SK-N-SH (cell line): ENCODE data around the gene NFIX. TPM values are rescaled to one million over a fixed set of nuclear protein-coding genes. Genes with fewer than 3 reads are reported as not detected.

ENCODE experiments used
- CTCF ChIA-PET: fragments of 300-600, 350-600 bp; formaldehyde crosslinking; extraction: SDS; loops from one replicate; lab custom pipeline; 2021; lab: Yijun Ruan, JAX
- POLR2A ChIA-PET: fragments of 350-600 bp; sonication (Branson Sonifier 250); formaldehyde crosslinking; extraction: SDS; loops from one replicate; lab custom pipeline; 2020; ENCODE audit warnings: antibody characterized with exemption, inconsistent platforms; lab: Yijun Ruan, JAX
- DNase-seq: peaks from one replicate; pipeline ENCODE4 v3.0.0; 2012
- H2AFZ ChIP-seq: fragments of 200-600 bp; sonication (generic); 2 replicates; pipeline ENCODE4 v1.8.1; 2016; ENCODE audit warnings: antibody characterized with exemption, mild to moderate bottlenecking, low read depth
- H3F3A ChIP-seq: fragments of 200-600 bp; sonication (generic); replicated peaks from 2 replicates; pipeline ENCODE3; 2016; ENCODE audit warnings: antibody characterized with exemption, mild to moderate bottlenecking; ENCODE audit not compliant: insufficient read depth
- H3K27ac ChIP-seq, 2 experiments: fragments of 200-500 bp in 1 of 2; fragments of 200-600 bp in 1 of 2; sonication (Bioruptor generic) in 1 of 2; sonication (generic), shearing (Covaris generic) in 1 of 2; 2 replicates each; pipeline versions ENCODE4 v1.5.1 to v1.6.1; 2014 to 2016; ENCODE audit warnings: low read depth in 2 of 2, inconsistent platforms in 1 of 2, low read length in 1 of 2, mild to moderate bottlenecking in 1 of 2, mixed read lengths in 1 of 2
- H3K27me3 ChIP-seq: fragments of 200-600 bp; sonication (generic), shearing (Covaris generic); 2 replicates; pipeline ENCODE4 v1.6.1; 2016; ENCODE audit warnings: mixed run types; ENCODE audit not compliant: insufficient read depth
- H3K36me3 ChIP-seq, 2 experiments: fragments of 200-500 bp in 1 of 2; fragments of 200-600 bp in 1 of 2; sonication (Bioruptor generic) in 1 of 2; sonication (generic) in 1 of 2; replicated peaks in 1 of 2; 2 replicates each; pipeline versions ENCODE3 to v1.5.1; 2014 to 2016; ENCODE audit warnings: low read length in 1 of 2, mild to moderate bottlenecking in 1 of 2; ENCODE audit not compliant: insufficient read depth in 2 of 2, control insufficient read depth in 1 of 2
- H3K4me1 ChIP-seq, 2 experiments: fragments of 200-500 bp in 1 of 2; fragments of 200-600 bp in 1 of 2; sonication (Bioruptor generic) in 1 of 2; sonication (generic), shearing (Covaris generic) in 1 of 2; 2 replicates each; pipeline versions ENCODE4 v1.5.1 to v1.6.1; 2014 to 2016; ENCODE audit warnings: low read depth in 1 of 2, low read length in 1 of 2, mixed run types in 1 of 2; ENCODE audit not compliant: insufficient read depth in 2 of 2, control insufficient read depth in 1 of 2
- H3K4me2 ChIP-seq: fragments of 200-600 bp; sonication (generic), shearing (Covaris generic); 2 replicates; pipeline ENCODE4 v1.6.1; 2017; ENCODE audit warnings: mixed run types
- H3K4me3 ChIP-seq, 2 experiments: fragments of 200-500 bp in 1 of 2; fragments of 200-600 bp in 1 of 2; sonication (Bioruptor generic) in 1 of 2; sonication (generic), shearing (Covaris generic) in 1 of 2; 2 replicates each; pipeline versions ENCODE4 v1.5.1 to v1.8.1; 2014 to 2016; ENCODE audit warnings: low read depth in 2 of 2, inconsistent platforms in 1 of 2, low read length in 1 of 2, mild to moderate bottlenecking in 1 of 2, mixed read lengths in 1 of 2, moderate library complexity in 1 of 2
- H3K79me2 ChIP-seq: fragments of 200-600 bp; sonication (generic); 2 replicates; pipeline ENCODE4 v1.8.1; 2017; ENCODE audit warnings: mild to moderate bottlenecking; ENCODE audit not compliant: insufficient read depth
- H3K9ac ChIP-seq: fragments of 200-600 bp; sonication (generic); 2 replicates; pipeline ENCODE4 v1.6.1; 2017; ENCODE audit warnings: mixed run types
- H3K9me2 ChIP-seq: fragments of 200-600 bp; sonication (generic); 2 replicates; pipeline ENCODE4 v1.6.1; 2017; ENCODE audit warnings: mixed run types
- H3K9me3 ChIP-seq: fragments of 200-600 bp; sonication (generic); 2 replicates; pipeline ENCODE4 v1.6.1; 2017; ENCODE audit warnings: mixed run types, mild to moderate bottlenecking, moderate library complexity
- H4K20me1 ChIP-seq: fragments of 200-600 bp; sonication (generic); 2 replicates; pipeline ENCODE4 v1.6.1; 2017; ENCODE audit warnings: mild to moderate bottlenecking, mixed run types; ENCODE audit not compliant: insufficient read depth
- CHD2 ChIP-seq: fragments of 150-350 bp; IDR thresholded peaks from 2 replicates; pipeline ENCODE4 v1.6.1; 2018; ENCODE audit warnings: low read length; ENCODE audit not compliant: partially characterized antibody
- ELF1 ChIP-seq: IDR thresholded peaks from 2 replicates; pipeline ENCODE4 v1.4.0; 2012
- EP300 ChIP-seq, 2 experiments: IDR thresholded peaks; 2 replicates each; pipeline versions ENCODE4 v1.4.0 to v1.6.1; 2012; ENCODE audit warnings: borderline replicate concordance in 1 of 2, low read depth in 1 of 2, low read length in 1 of 2
- EZH2phosphoT487 ChIP-seq: fragments of 200-600 bp; sonication (generic); IDR thresholded peaks from 2 replicates; pipeline ENCODE4 v1.6.1; 2017; ENCODE audit warnings: low read depth, mixed run types, mild to moderate bottlenecking, antibody characterized with exemption, moderate library complexity, borderline replicate concordance
- FOSL2 ChIP-seq: IDR thresholded peaks from 2 replicates; pipeline ENCODE4 v1.4.0; 2012; ENCODE audit warnings: low read depth, mild to moderate bottlenecking, moderate library complexity, borderline replicate concordance
- FOXM1 ChIP-seq: IDR thresholded peaks from 2 replicates; pipeline ENCODE4 v1.4.0; 2012; ENCODE audit warnings: low read depth, mild to moderate bottlenecking
- GABPA ChIP-seq: IDR thresholded peaks from 2 replicates; pipeline ENCODE4 v1.4.0; 2012; ENCODE audit warnings: low read depth, mild to moderate bottlenecking
- JUND ChIP-seq: IDR thresholded peaks from 2 replicates; pipeline ENCODE4 v1.4.0; 2012
- MAX ChIP-seq: IDR thresholded peaks from 2 replicates; pipeline ENCODE4 v1.4.0; 2012; ENCODE audit warnings: low read depth
- MEF2A ChIP-seq: IDR thresholded peaks from 2 replicates; pipeline ENCODE4 v1.4.0; 2012; ENCODE audit warnings: low read depth, borderline replicate concordance
- NRF1 ChIP-seq: IDR thresholded peaks from 2 replicates; pipeline ENCODE4 v1.6.1; 2012; ENCODE audit warnings: low read depth, mild to moderate bottlenecking, low read length
- POLR2AphosphoS5 ChIP-seq: IDR thresholded peaks from 2 replicates; pipeline ENCODE4 v1.6.1; 2012; ENCODE audit warnings: low read depth, low read length
- RAD21 ChIP-seq: IDR thresholded peaks from 2 replicates; pipeline ENCODE4 v1.6.1; 2012; ENCODE audit warnings: mild to moderate bottlenecking, low read length
- RCOR1 ChIP-seq: fragments of 150-350 bp; IDR thresholded peaks from 2 replicates; pipeline ENCODE4 v1.6.1; 2017; ENCODE audit warnings: antibody characterized with exemption, low read length
- RFX5 ChIP-seq: IDR thresholded peaks from 2 replicates; pipeline ENCODE4 v1.6.1; 2012; ENCODE audit warnings: mild to moderate bottlenecking, improper control_type of control experiment, low read length
- RXRA ChIP-seq: IDR thresholded peaks from 2 replicates; pipeline ENCODE4 v1.4.0; 2012; ENCODE audit warnings: low read depth, mild to moderate bottlenecking, borderline replicate concordance
- SIN3A ChIP-seq: IDR thresholded peaks from 2 replicates; pipeline ENCODE4 v1.6.1; 2012; ENCODE audit warnings: low read depth, mild to moderate bottlenecking, low read length, moderate library complexity, borderline replicate concordance
- TAF1 ChIP-seq: IDR thresholded peaks from 2 replicates; pipeline ENCODE4 v1.6.1; 2012; ENCODE audit warnings: low read depth, mild to moderate bottlenecking, low read length, moderate library complexity, borderline replicate concordance
- TEAD4 ChIP-seq: IDR thresholded peaks from 2 replicates; pipeline ENCODE4 v1.4.0; 2012; ENCODE audit warnings: mild to moderate bottlenecking, borderline replicate concordance; ENCODE audit not compliant: insufficient read depth
- YY1 ChIP-seq: IDR thresholded peaks from 2 replicates; pipeline ENCODE4 v1.4.0; 2012; ENCODE audit warnings: low read depth, mild to moderate bottlenecking
- WGBS: methylation state at CpG from one replicate; pipeline ENCODE4 v1.1.6; 2017; ENCODE audit warnings: low lambda C conversion rate; 5-methylcytosine and 5-hydroxymethylcytosine counted together
- polyA plus RNA-seq, 3 experiments: library from polyadenylated mRNA; depleted of rRNA; stranded (reverse); fragments of >200 nt; gene quantifications; 2 replicates each; pipeline ENCODE4 v1.2.3, GENCODE V29; 2012
- TF ChIP-seq, protein P1 (sequence below): fragments of 150-350 bp; IDR thresholded peaks from 2 replicates; pipeline ENCODE4 v1.6.1; 2017; ENCODE audit warnings: antibody characterized with exemption, low read length, low read depth, borderline replicate concordance
- TF ChIP-seq, protein P2 (sequence below): IDR thresholded peaks from 2 replicates; pipeline ENCODE4 v1.6.1; 2012; ENCODE audit warnings: mild to moderate bottlenecking, low read depth, low read length, moderate library complexity
- TF ChIP-seq, protein P3 (sequence below): fragments of 200-600 bp; sonication (generic); IDR thresholded peaks from 2 replicates; pipeline ENCODE4 v1.6.1; 2017; ENCODE audit warnings: antibody characterized with exemption, mild to moderate bottlenecking, moderate library complexity
- TF ChIP-seq, protein P4 (sequence below): IDR thresholded peaks from 2 replicates; pipeline ENCODE4; 2012

The NFIX gene
- polyA plus RNA-seq, 1 of the 3 experiments (the other 2 are of a cell fraction), result 14.8 TPM

- TF ChIP-seq, protein P1, sequence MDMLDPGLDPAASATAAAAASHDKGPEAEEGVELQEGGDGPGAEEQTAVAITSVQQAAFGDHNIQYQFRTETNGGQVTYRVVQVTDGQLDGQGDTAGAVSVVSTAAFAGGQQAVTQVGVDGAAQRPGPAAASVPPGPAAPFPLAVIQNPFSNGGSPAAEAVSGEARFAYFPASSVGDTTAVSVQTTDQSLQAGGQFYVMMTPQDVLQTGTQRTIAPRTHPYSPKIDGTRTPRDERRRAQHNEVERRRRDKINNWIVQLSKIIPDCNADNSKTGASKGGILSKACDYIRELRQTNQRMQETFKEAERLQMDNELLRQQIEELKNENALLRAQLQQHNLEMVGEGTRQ, result no peak
- TF ChIP-seq, protein P2, sequence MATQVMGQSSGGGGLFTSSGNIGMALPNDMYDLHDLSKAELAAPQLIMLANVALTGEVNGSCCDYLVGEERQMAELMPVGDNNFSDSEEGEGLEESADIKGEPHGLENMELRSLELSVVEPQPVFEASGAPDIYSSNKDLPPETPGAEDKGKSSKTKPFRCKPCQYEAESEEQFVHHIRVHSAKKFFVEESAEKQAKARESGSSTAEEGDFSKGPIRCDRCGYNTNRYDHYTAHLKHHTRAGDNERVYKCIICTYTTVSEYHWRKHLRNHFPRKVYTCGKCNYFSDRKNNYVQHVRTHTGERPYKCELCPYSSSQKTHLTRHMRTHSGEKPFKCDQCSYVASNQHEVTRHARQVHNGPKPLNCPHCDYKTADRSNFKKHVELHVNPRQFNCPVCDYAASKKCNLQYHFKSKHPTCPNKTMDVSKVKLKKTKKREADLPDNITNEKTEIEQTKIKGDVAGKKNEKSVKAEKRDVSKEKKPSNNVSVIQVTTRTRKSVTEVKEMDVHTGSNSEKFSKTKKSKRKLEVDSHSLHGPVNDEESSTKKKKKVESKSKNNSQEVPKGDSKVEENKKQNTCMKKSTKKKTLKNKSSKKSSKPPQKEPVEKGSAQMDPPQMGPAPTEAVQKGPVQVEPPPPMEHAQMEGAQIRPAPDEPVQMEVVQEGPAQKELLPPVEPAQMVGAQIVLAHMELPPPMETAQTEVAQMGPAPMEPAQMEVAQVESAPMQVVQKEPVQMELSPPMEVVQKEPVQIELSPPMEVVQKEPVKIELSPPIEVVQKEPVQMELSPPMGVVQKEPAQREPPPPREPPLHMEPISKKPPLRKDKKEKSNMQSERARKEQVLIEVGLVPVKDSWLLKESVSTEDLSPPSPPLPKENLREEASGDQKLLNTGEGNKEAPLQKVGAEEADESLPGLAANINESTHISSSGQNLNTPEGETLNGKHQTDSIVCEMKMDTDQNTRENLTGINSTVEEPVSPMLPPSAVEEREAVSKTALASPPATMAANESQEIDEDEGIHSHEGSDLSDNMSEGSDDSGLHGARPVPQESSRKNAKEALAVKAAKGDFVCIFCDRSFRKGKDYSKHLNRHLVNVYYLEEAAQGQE, result no peak
- TF ChIP-seq TEAD4 (no peak), CHD2 (no peak), GABPA (no peak), FOXM1 (no peak), RFX5 (no peak), YY1 (0 out of 2 replicates have a peak, but pooled peaks have one; percentile 10), NRF1 (no peak), TAF1 (peak; percentile 19; the same call in 1 of the 2 replicates), JUND (no peak), RXRA (no peak), ELF1 (no peak), RCOR1 (no peak; the same call in 1 of the 2 replicates), EP300 (IDR thresholded peaks at IDR 0.05; ENCODE audit: borderline replicate concordance in 1 of 2, low read depth in 1 of 2, low read length in 1 of 2) (no peak)
Observed at GRCh38 chr19:12965017-12965811, 30.1 kb upstream of the NFIX start (continued).

DNA sequence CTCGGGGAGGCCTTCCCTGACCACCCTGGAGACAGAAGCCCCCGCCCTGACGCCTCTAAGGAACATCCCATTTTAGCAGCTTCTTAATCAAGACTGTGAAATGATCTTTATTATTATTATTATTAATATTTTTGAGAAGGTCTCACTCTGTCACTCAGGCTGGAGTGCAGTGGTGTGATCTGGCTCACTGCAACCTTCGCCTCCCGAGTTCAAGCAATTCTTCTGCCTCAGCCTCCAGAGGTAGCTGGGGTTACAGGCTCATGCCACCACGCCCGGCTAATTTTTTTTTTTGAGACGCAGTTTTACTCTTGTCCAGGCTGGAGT lies 29.5 kb upstream of the NFIX start:
- Histone ChIP-seq H3K4me2 (0 out of 2 replicates have a peak overlapping the region, but pooled peaks have one; percentile 83), H3K79me2 (no peaks in the 10 kb centered on the region), H3K4me3 (0 out of 4 replicates have a peak overlapping the region, but pooled peaks of 1 of the 2 experiments have one; percentile 48), H3K9ac (peak overlapping the region; percentile 68; the same call in 1 of the 2 replicates), H3K9me3 (no peaks in the 10 kb centered on the region), H2AFZ (peak overlapping the region; percentile 96), H3K36me3 (no peaks in the 10 kb centered on the region), H4K20me1 (no peaks in the 10 kb centered on the region), H3K27ac (peak overlapping the region; percentile 59 to 75), H3K27me3 (no peaks in the 10 kb centered on the region), H3K4me1 (peaks cover 6 to 14% of the 10 kb centered on the region in 2 experiments; a peak in 3 of 4 replicates), H3K9me2 (no peaks in the 10 kb centered on the region), H3F3A (peaks cover 17% of the 10 kb centered on the region)
- 57% methylated on average over 8 of the region's 8 CpGs for WGBS
- DNase-seq, result no peak
- ChIA-PET POLR2A (interaction anchor here (0.8 to 2.0 kb wide), 13 partner anchors 9 to 189 kb away, joined by 3 to 17 read pairs (median 5); partner anchors contain the start of genes CALR, GADD45GIP1 and RAD23A), CTCF (interaction anchor here (0.7 to 24.6 kb wide), 82 partner anchors 11 to 870 kb away, joined by 3 to 603 read pairs (median 6); partner anchors contain the start of genes CALR, DNASE2, FARSA and GADD45GIP1)
- TF ChIP-seq EZH2phosphoT487 (no peak), MEF2A (no peak), POLR2AphosphoS5 (no peak), SIN3A (no peak), RAD21 (no peak), TEAD4 (no peak), CHD2 (no peak), EP300 (IDR thresholded peaks at IDR 0.05; ENCODE audit: borderline replicate concordance in 1 of 2, low read depth in 1 of 2, low read length in 1 of 2) (no peak), FOSL2 (no peak), YY1 (no peak), MAX (no peak)
- TF ChIP-seq, protein P3, sequence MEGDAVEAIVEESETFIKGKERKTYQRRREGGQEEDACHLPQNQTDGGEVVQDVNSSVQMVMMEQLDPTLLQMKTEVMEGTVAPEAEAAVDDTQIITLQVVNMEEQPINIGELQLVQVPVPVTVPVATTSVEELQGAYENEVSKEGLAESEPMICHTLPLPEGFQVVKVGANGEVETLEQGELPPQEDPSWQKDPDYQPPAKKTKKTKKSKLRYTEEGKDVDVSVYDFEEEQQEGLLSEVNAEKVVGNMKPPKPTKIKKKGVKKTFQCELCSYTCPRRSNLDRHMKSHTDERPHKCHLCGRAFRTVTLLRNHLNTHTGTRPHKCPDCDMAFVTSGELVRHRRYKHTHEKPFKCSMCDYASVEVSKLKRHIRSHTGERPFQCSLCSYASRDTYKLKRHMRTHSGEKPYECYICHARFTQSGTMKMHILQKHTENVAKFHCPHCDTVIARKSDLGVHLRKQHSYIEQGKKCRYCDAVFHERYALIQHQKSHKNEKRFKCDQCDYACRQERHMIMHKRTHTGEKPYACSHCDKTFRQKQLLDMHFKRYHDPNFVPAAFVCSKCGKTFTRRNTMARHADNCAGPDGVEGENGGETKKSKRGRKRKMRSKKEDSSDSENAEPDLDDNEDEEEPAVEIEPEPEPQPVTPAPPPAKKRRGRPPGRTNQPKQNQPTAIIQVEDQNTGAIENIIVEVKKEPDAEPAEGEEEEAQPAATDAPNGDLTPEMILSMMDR, result no peak
- TF ChIP-seq, protein P4, sequence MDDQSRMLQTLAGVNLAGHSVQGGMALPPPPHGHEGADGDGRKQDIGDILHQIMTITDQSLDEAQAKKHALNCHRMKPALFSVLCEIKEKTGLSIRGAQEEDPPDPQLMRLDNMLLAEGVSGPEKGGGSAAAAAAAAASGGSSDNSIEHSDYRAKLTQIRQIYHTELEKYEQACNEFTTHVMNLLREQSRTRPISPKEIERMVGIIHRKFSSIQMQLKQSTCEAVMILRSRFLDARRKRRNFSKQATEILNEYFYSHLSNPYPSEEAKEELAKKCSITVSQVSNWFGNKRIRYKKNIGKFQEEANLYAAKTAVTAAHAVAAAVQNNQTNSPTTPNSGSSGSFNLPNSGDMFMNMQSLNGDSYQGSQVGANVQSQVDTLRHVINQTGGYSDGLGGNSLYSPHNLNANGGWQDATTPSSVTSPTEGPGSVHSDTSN, result no peak
